HG03066 (cell line): ENCODE results near the gene PVALEF.

Experiments used
- ATAC-seq: cut with Tn5 transposase; IDR thresholded peaks from one replicate; pipeline ENCODE4 v1.9.1; 2021; ENCODE audit warnings: low read depth; ENCODE audit not compliant: unreplicated experiment

PVALEF gene

GRCh38 chr17:81165246-81166032 lies at the start of gene PVALEF:
PVALEF (plus strand) TSS chr17:81165507; CDS start chr17:81181227, 15,720 bp downstream.
- no peak for ATAC-seq

GRCh38 chr17:81115749-81116464 lies 49.4 kb upstream of the PVALEF start:
- ATAC-seq, result no peak

- no peak for ATAC-seq
Measured at GRCh38 chr17:81116704-81117103, 48.6 kb upstream of the PVALEF start.

GRCh38 chr17:81117672-81118198 lies 47.6 kb upstream of the PVALEF start:
- ATAC-seq, result no peak

- ATAC-seq, result no peak
Measured at GRCh38 chr17:81118308-81119221, 46.7 kb upstream of the PVALEF start.

- no peak for ATAC-seq
Measured at GRCh38 chr17:81119223-81120148, 45.8 kb upstream of the PVALEF start.

- no peak for ATAC-seq
Measured at GRCh38 chr17:81120149-81120484, 45.2 kb upstream of the PVALEF start.

GRCh38 chr17:81120695-81121621 lies 44.3 kb upstream of the PVALEF start:
- ATAC-seq, result no peak

GRCh38 chr17:81121841-81122733 lies 43.2 kb upstream of the PVALEF start:
- no peak for ATAC-seq

- no peak for ATAC-seq
Measured at GRCh38 chr17:81123052-81124048, 42.0 kb upstream of the PVALEF start.

GRCh38 chr17:81124377-81124776 lies 40.9 kb upstream of the PVALEF start:
- no peak for ATAC-seq

GRCh38 chr17:81125573-81126081 lies 39.7 kb upstream of the PVALEF start:
- no peak for ATAC-seq

- ATAC-seq, result no peak
Measured at GRCh38 chr17:81126281-81127132, 38.8 kb upstream of the PVALEF start.

GRCh38 chr17:81127133-81127455 lies 38.2 kb upstream of the PVALEF start:
- no peak for ATAC-seq

- no peak for ATAC-seq
Measured at GRCh38 chr17:81127526-81128177, 37.7 kb upstream of the PVALEF start.
